Measurements from ENCODE around the gene UMAD1.

DNA sequence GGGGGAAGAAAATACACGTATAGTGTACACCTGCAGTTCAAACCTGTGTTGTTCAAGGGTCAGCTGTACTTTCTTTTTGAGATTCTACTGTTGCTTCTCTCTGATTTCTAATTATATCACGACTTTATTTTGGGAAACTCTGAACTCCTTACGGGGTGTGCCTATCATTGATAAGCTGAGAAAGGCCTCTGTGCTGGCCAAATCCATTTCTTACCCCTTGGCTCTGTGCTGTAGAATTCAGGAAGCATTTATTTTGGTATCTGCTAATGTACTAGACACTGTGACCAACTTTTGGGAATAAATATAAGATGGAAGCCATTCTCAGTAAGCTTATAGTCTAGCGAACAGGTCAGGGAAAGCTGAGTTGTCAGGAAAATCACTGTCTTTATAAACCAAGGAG is 104.7 kb downstream of the UMAD1 start:
- no peak for TF ChIP-seq POLR2AphosphoS5 (IDR thresholded peaks at IDR 0.05; ENCODE audit: low read depth, low read length)
- TF ChIP-seq POLR2A (IDR thresholded peaks at IDR 0.05; ENCODE audit: low read depth, low read length), result no peak
- TF ChIP-seq TAF1 (IDR thresholded peaks at IDR 0.05; ENCODE audit: borderline replicate concordance, low read depth, low read length), result no peak
